ENCODE measurements around the gene SUPT5H.

DNA sequence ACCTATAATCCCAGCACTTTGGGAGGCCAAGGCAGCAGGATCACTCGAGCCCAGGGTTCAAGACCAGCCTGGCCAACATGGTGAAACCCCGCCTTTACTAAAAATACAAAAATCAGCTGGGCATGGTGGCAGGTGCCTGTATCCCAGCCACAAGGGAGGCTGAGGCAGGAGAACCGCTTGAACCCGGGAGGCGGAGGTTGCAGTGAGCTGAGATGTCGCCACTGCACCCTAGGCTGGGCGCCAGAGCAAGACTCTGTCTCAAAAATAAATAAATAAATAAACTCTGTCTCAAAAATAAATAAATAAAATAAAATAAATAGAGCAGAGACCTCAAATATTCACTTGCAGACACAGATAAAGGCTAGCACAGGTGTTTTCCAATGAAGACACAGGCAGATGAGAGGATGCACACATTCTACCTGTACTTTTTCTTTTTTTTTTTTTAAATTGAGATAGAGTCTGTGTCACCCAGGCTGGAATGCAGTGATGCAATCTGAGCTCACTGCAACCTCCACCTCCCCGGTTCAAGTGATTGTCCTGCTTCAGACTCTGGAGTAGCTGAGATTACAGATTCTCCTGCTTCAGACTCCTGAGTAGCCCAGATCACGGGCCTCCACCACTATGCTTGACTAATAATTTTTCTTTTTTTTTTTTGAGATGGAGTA, 7.0 kb upstream of the SUPT5H start:
- TF ChIP-seq ZNF274 (IDR thresholded peaks at IDR 0.05; ENCODE audit: insufficient read depth, insufficient read length) (no peak), EZH2 (IDR thresholded peaks at IDR 0.05; ENCODE audit: borderline replicate concordance, control insufficient read depth, low read depth, low read length) (no peak), NFYA (IDR thresholded peaks at IDR 0.05; ENCODE audit: borderline replicate concordance, low read depth, low read length) (no peak), PAX5 (IDR thresholded peaks at IDR 0.05; ENCODE audit: borderline replicate concordance, low read depth, low read length) (no peak), HDAC2 (IDR thresholded peaks at IDR 0.05) (no peak), CHD2 (IDR thresholded peaks at IDR 0.05; ENCODE audit: borderline replicate concordance, low read depth, low read length) (no peak), MTA2 (IDR thresholded peaks at IDR 0.05; ENCODE audit: low read depth) (no peak)
- TF ChIP-seq, protein P1, sequence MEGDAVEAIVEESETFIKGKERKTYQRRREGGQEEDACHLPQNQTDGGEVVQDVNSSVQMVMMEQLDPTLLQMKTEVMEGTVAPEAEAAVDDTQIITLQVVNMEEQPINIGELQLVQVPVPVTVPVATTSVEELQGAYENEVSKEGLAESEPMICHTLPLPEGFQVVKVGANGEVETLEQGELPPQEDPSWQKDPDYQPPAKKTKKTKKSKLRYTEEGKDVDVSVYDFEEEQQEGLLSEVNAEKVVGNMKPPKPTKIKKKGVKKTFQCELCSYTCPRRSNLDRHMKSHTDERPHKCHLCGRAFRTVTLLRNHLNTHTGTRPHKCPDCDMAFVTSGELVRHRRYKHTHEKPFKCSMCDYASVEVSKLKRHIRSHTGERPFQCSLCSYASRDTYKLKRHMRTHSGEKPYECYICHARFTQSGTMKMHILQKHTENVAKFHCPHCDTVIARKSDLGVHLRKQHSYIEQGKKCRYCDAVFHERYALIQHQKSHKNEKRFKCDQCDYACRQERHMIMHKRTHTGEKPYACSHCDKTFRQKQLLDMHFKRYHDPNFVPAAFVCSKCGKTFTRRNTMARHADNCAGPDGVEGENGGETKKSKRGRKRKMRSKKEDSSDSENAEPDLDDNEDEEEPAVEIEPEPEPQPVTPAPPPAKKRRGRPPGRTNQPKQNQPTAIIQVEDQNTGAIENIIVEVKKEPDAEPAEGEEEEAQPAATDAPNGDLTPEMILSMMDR (IDR thresholded peaks at IDR 0.05 in 2 of 3, conservative IDR thresholded peaks at IDR 0.05 in 1 of 3; ENCODE audit: control insufficient read depth in 2 of 3, extremely low read depth in 1 of 3, insufficient read depth in 1 of 3, low read depth in 3 of 3, low read length in 3 of 3) = no peak
- TF ChIP-seq, protein P2, sequence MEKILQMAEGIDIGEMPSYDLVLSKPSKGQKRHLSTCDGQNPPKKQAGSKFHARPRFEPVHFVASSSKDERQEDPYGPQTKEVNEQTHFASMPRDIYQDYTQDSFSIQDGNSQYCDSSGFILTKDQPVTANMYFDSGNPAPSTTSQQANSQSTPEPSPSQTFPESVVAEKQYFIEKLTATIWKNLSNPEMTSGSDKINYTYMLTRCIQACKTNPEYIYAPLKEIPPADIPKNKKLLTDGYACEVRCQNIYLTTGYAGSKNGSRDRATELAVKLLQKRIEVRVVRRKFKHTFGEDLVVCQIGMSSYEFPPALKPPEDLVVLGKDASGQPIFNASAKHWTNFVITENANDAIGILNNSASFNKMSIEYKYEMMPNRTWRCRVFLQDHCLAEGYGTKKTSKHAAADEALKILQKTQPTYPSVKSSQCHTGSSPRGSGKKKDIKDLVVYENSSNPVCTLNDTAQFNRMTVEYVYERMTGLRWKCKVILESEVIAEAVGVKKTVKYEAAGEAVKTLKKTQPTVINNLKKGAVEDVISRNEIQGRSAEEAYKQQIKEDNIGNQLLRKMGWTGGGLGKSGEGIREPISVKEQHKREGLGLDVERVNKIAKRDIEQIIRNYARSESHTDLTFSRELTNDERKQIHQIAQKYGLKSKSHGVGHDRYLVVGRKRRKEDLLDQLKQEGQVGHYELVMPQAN (conservative IDR thresholded peaks at IDR 0.05) = no peak

Measured in GM12878 (cell line).